Upper lobe of right lung (tissue), 1 donor: ENCODE data around the gene PARP8. TPM values are rescaled to one million over a fixed set of nuclear protein-coding genes. Genes with fewer than 3 reads are reported as not detected.

Source experiments
- ATAC-seq: fragments of 200-7000 bp; cut with Tn5 transposase; one replicate; pipeline ENCODE4 v1.9.1; 2020; ENCODE audit warnings: mild to moderate bottlenecking, moderate library complexity
- DNase-seq: peaks from one replicate; pipeline ENCODE4 v3.0.0-alpha.2; 2020
- H3K27ac ChIP-seq: fragments of 200-600 bp; one replicate; pipeline ENCODE4 v1.8.0; 2022
- H3K27me3 ChIP-seq: fragments of 200-600 bp; one replicate; pipeline ENCODE4 v1.8.0; 2022; ENCODE audit warnings: mild to moderate bottlenecking
- H3K36me3 ChIP-seq: fragments of 200-600 bp; one replicate; pipeline ENCODE4 v1.8.0; 2022
- H3K4me1 ChIP-seq: fragments of 200-600 bp; one replicate; pipeline ENCODE4 v1.8.0; 2022
- H3K4me3 ChIP-seq: fragments of 200-600 bp; one replicate; pipeline ENCODE4 v1.8.0; 2022; ENCODE audit warnings: mild to moderate bottlenecking
- H3K9me3 ChIP-seq: fragments of 200-600 bp; one replicate; pipeline ENCODE4 v1.8.0; 2022
- CTCF ChIP-seq: fragments of 200-600 bp; IDR thresholded peaks from one replicate; pipeline ENCODE4 v1.8.0; 2022; ENCODE audit warnings: antibody characterized with exemption
- intact Hi-C: fragments of 100-400 bp; cut with DNase I; formaldehyde crosslinking; loops from one replicate; pipeline ENCODE4 v1.11.0; 2022
- total RNA-seq: library from RNA; stranded (reverse); fragmentation: NEBNext Ultra II Directional; extraction: Animal tissue kit (Norgen Biotek cat#: 25700); gene quantifications from one replicate; pipeline ENCODE4 v1.2.1, GENCODE V29; 2021
- donor health status: DM: no; HTN: yes; CAD: no; lungs with severe emphysema.

Gene PARP8
- total RNA-seq, 1 donor from 2014 or later: 52.3 TPM

DNA sequence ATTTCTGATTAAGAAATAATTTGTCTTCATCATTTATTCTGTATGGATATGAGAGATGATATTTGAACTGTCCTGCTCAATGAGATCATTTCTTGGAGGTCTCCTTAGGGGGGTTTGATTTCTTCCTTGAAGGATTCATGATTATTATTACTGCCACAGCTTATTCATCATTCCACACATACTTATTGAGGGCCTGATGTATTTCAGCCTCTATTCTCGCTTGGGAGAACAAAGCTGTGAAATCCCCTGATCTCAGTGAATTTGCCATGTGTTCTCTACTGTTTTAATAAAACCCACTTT lies 36.9 kb downstream of the PARP8 start:
- Histone ChIP-seq H3K9me3 (no peaks in the 10 kb centered on the region), H3K27ac (no peak overlapping the region)
- ATAC-seq: no peak

DNA sequence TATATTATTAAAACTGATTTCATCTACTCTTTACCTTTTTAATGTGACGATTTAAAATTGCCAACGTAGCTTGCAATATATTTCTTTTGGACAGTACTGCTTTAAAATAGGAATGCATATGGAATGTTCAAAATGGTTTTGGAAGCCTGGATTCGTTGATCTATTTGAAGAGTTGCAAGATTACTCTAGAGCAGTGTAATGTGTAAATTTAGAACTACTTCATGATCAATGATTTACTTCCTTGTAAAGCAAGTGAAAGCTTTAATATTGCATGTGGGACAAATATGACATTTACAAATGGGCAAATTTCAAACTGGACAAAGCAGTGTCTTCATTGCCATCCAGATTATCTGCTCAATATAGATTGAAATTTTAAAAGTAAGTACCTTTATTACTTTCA lies 38.3 kb downstream of the PARP8 start:
- peaks cover 4% of the 10 kb centered on the region for H3K4me1 ChIP-seq
- ATAC-seq: peak; percentile 14
- no peak for TF ChIP-seq CTCF
- intact Hi-C loops: no loop called here
- no peaks in the 10 kb centered on the region for H3K36me3 ChIP-seq
- no peak overlapping the region for H3K27ac ChIP-seq
- DNase-seq: no peak
- no peaks in the 10 kb centered on the region for H3K27me3 ChIP-seq
- no peak overlapping the region for H3K4me3 ChIP-seq
- H3K9me3 ChIP-seq: no peaks in the 10 kb centered on the region

More for the DNA sequence above, 36.9 kb downstream of the PARP8 start:
- Histone ChIP-seq H3K36me3 (no peaks in the 10 kb centered on the region), H3K4me1 (peaks cover 4% of the 10 kb centered on the region), H3K27me3 (no peaks in the 10 kb centered on the region), H3K4me3 (no peak overlapping the region)
- DNase-seq: no peak
- no peak for TF ChIP-seq CTCF
- intact Hi-C loops: no loop called here

DNA sequence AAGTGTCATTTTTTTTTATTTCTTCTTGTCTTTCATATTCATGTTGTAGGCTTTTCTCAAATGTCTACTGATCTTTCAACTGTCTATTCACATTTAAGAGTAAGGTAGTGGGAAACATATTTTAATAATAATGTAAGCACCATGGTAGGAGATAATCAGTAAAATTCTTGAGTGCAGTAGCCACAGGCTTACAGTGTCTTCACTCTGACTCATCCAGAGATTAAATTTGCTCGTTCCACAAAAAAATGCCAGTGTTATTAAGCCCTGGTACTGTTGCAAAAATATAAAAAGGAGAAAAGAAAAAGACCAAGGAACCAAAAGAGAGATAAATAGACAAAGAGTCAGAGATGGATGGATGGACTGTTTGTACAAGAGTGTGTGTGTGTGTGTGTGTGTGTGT lies 43.0 kb downstream of the PARP8 start:
- Histone ChIP-seq H3K36me3 (no peaks in the 10 kb centered on the region), H3K9me3 (no peaks in the 10 kb centered on the region), H3K27me3 (no peaks in the 10 kb centered on the region), H3K27ac (no peak overlapping the region), H3K4me3 (no peak overlapping the region), H3K4me1 (peaks cover 12% of the 10 kb centered on the region)
- DNase-seq (no peak), ATAC-seq (no peak)
- intact Hi-C loops: no loop called here
- TF ChIP-seq CTCF: no peak

GRCh38 chr5:50710838-50711237 lies 44.4 kb downstream of the PARP8 start:
- Histone ChIP-seq H3K36me3 (no peaks in the 10 kb centered on the region), H3K4me3 (peak overlapping the region; percentile 12), H3K27ac (no peak overlapping the region), H3K27me3 (no peaks in the 10 kb centered on the region), H3K9me3 (no peaks in the 10 kb centered on the region), H3K4me1 (peaks cover 12% of the 10 kb centered on the region)
- ATAC-seq (no peak), DNase-seq (no peak)
- no peak for TF ChIP-seq CTCF
- intact Hi-C loops: no loop called here

GRCh38 chr5:50711280-50711679 lies 44.8 kb downstream of the PARP8 start:
- Histone ChIP-seq H3K9me3 (no peaks in the 10 kb centered on the region), H3K36me3 (no peaks in the 10 kb centered on the region), H3K4me1 (peaks cover 12% of the 10 kb centered on the region), H3K4me3 (peak overlapping the region; percentile 12), H3K27ac (no peak overlapping the region), H3K27me3 (no peaks in the 10 kb centered on the region)
- intact Hi-C loops: no loop called here
- no peak for TF ChIP-seq CTCF
- DNase-seq (no peak), ATAC-seq (peak; percentile 97)

DNA sequence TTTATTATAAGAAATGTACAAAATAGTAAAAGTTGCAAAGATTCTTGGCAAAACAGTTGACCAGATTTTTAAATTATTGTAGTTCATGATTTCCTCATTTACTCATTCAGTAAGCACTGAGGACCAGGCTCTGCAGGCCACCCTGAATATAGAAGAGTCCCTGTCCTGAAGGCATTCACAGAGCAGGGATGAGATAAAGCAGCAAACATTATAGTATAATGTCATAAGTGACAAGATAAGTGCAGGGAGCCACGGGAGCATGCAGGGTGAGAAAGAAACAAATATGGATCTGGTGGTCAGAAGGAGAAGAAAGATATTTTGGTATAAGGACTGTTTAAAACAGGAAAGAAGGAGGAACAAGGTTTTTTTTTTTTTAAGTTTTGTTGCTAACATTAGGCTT lies 46.0 kb downstream of the PARP8 start:
- no peak overlapping the region for H3K4me3 ChIP-seq
- H3K27ac ChIP-seq: no peak overlapping the region
- no peak for ATAC-seq
- DNase-seq: no peak
- H3K9me3 ChIP-seq: no peaks in the 10 kb centered on the region
- H3K36me3 ChIP-seq: no peaks in the 10 kb centered on the region
- no peak for TF ChIP-seq CTCF
- intact Hi-C loops: no loop called here
- peaks cover 12% of the 10 kb centered on the region for H3K4me1 ChIP-seq
- no peaks in the 10 kb centered on the region for H3K27me3 ChIP-seq
